ENCODE measurements around the gene NDEL1.

Gene NDEL1

GRCh38 chr17:8475781-8476180, 40.1 kb downstream of the NDEL1 start:
- WGBS (ENCODE audit: insufficient coverage, insufficient read length), result no CpG with 5 or more reads among the region's 16 CpGs
- Histone ChIP-seq H3K27ac (ENCODE audit: low read length) (no peak overlapping the region), H3K4me1 (ENCODE audit: control insufficient read depth, insufficient read depth, low read length) (no peaks in the 10 kb centered on the region), H3K36me3 (ENCODE audit: control insufficient read depth, insufficient read depth, low read length) (peaks cover 63% of the 10 kb centered on the region), H3K27me3 (ENCODE audit: control insufficient read depth, insufficient read depth, low read length) (no peaks in the 10 kb centered on the region), H3K4me3 (ENCODE audit: low read length) (no peak overlapping the region), H3K9me3 (ENCODE audit: control insufficient read depth, insufficient read depth, low read length) (no peaks in the 10 kb centered on the region)
- no peak for DNase-seq (ENCODE audit: low read depth, low spot score)

- DNase-seq (ENCODE audit: low read depth, low spot score), result no peak
- Histone ChIP-seq H3K4me3 (ENCODE audit: low read length) (no peak overlapping the region), H3K4me1 (ENCODE audit: control insufficient read depth, insufficient read depth, low read length) (no peaks in the 10 kb centered on the region; the same call in 1 of the 2 replicates), H3K36me3 (ENCODE audit: control insufficient read depth, insufficient read depth, low read length) (peaks cover 70% of the 10 kb centered on the region), H3K9me3 (ENCODE audit: control insufficient read depth, insufficient read depth, low read length) (no peaks in the 10 kb centered on the region), H3K27ac (ENCODE audit: low read length) (no peak overlapping the region), H3K27me3 (ENCODE audit: control insufficient read depth, insufficient read depth, low read length) (no peaks in the 10 kb centered on the region)
- no CpG with 5 or more reads among the region's 22 CpGs for WGBS (ENCODE audit: insufficient coverage, insufficient read length)
Measured at GRCh38 chr17:8476741-8477140, 41.1 kb downstream of the NDEL1 start.

- WGBS (ENCODE audit: insufficient coverage, insufficient read length), result no CpG with 5 or more reads among the region's 8 CpGs
- no peaks in the 10 kb centered on the region for H3K27me3 ChIP-seq (ENCODE audit: control insufficient read depth, insufficient read depth, low read length)
- no peak for DNase-seq (ENCODE audit: low read depth, low spot score)
- no peaks in the 10 kb centered on the region for H3K9me3 ChIP-seq (ENCODE audit: control insufficient read depth, insufficient read depth, low read length)
- no peak overlapping the region for H3K27ac ChIP-seq (ENCODE audit: low read length)
- H3K4me3 ChIP-seq (ENCODE audit: low read length), result no peak overlapping the region
- peaks cover 70% of the 10 kb centered on the region for H3K36me3 ChIP-seq (ENCODE audit: control insufficient read depth, insufficient read depth, low read length)
- no peaks in the 10 kb centered on the region; the same call in 1 of the 2 replicates for H3K4me1 ChIP-seq (ENCODE audit: control insufficient read depth, insufficient read depth, low read length)
Measured at GRCh38 chr17:8477171-8477570, 41.5 kb downstream of the NDEL1 start.

- H3K4me3 ChIP-seq (ENCODE audit: low read length), result no peak overlapping the region
- H3K27me3 ChIP-seq (ENCODE audit: control insufficient read depth, insufficient read depth, low read length), result no peaks in the 10 kb centered on the region
- H3K9me3 ChIP-seq (ENCODE audit: control insufficient read depth, insufficient read depth, low read length), result no peaks in the 10 kb centered on the region
- no peaks in the 10 kb centered on the region; the same call in 1 of the 2 replicates for H3K4me1 ChIP-seq (ENCODE audit: control insufficient read depth, insufficient read depth, low read length)
- peaks cover 77% of the 10 kb centered on the region for H3K36me3 ChIP-seq (ENCODE audit: control insufficient read depth, insufficient read depth, low read length)
- WGBS (ENCODE audit: insufficient coverage, insufficient read length), result no CpG with 5 or more reads among the region's 22 CpGs
- DNase-seq (ENCODE audit: low read depth, low spot score), result no peak
- no peak overlapping the region for H3K27ac ChIP-seq (ENCODE audit: low read length)
Measured at GRCh38 chr17:8477715-8478441, 42.2 kb downstream of the NDEL1 start.

- Histone ChIP-seq H3K27me3 (ENCODE audit: control insufficient read depth, insufficient read depth, low read length) (no peaks in the 10 kb centered on the region), H3K36me3 (ENCODE audit: control insufficient read depth, insufficient read depth, low read length) (peaks cover 75% of the 10 kb centered on the region), H3K4me3 (ENCODE audit: low read length) (no peak overlapping the region), H3K9me3 (ENCODE audit: control insufficient read depth, insufficient read depth, low read length) (no peaks in the 10 kb centered on the region), H3K27ac (ENCODE audit: low read length) (no peak overlapping the region), H3K4me1 (ENCODE audit: control insufficient read depth, insufficient read depth, low read length) (no peaks in the 10 kb centered on the region; the same call in 1 of the 2 replicates)
- no CpG with 5 or more reads among the region's 11 CpGs for WGBS (ENCODE audit: insufficient coverage, insufficient read length)
- no peak for DNase-seq (ENCODE audit: low read depth, low spot score)
Measured at GRCh38 chr17:8479431-8479947, 43.8 kb downstream of the NDEL1 start.

- Histone ChIP-seq H3K36me3 (ENCODE audit: control insufficient read depth, insufficient read depth, low read length) (peaks cover 67% of the 10 kb centered on the region), H3K9me3 (ENCODE audit: control insufficient read depth, insufficient read depth, low read length) (no peaks in the 10 kb centered on the region), H3K27ac (ENCODE audit: low read length) (no peak overlapping the region), H3K4me3 (ENCODE audit: low read length) (no peak overlapping the region), H3K27me3 (ENCODE audit: control insufficient read depth, insufficient read depth, low read length) (no peaks in the 10 kb centered on the region), H3K4me1 (ENCODE audit: control insufficient read depth, insufficient read depth, low read length) (no peaks in the 10 kb centered on the region; the same call in 1 of the 2 replicates)
- no CpG with 5 or more reads among the region's 33 CpGs for WGBS (ENCODE audit: insufficient coverage, insufficient read length)
- no peak for DNase-seq (ENCODE audit: low read depth, low spot score)
Measured at GRCh38 chr17:8480011-8480976, 44.6 kb downstream of the NDEL1 start.

GRCh38 chr17:8481089-8481488, 45.4 kb downstream of the NDEL1 start:
- no peaks in the 10 kb centered on the region for H3K27me3 ChIP-seq (ENCODE audit: control insufficient read depth, insufficient read depth, low read length)
- DNase-seq (ENCODE audit: low read depth, low spot score), result no peak
- WGBS (ENCODE audit: insufficient coverage, insufficient read length), result no CpG with 5 or more reads among the region's 22 CpGs
- H3K4me1 ChIP-seq (ENCODE audit: control insufficient read depth, insufficient read depth, low read length), result no peaks in the 10 kb centered on the region; the same call in 1 of the 2 replicates
- H3K36me3 ChIP-seq (ENCODE audit: control insufficient read depth, insufficient read depth, low read length), result peaks cover 63% of the 10 kb centered on the region
- H3K27ac ChIP-seq (ENCODE audit: low read length), result no peak overlapping the region
- H3K4me3 ChIP-seq (ENCODE audit: low read length), result no peak overlapping the region
- no peaks in the 10 kb centered on the region for H3K9me3 ChIP-seq (ENCODE audit: control insufficient read depth, insufficient read depth, low read length)

- Histone ChIP-seq H3K4me1 (ENCODE audit: control insufficient read depth, insufficient read depth, low read length) (no peaks in the 10 kb centered on the region; the same call in 1 of the 2 replicates), H3K36me3 (ENCODE audit: control insufficient read depth, insufficient read depth, low read length) (peaks cover 57% of the 10 kb centered on the region), H3K27ac (ENCODE audit: low read length) (no peak overlapping the region), H3K9me3 (ENCODE audit: control insufficient read depth, insufficient read depth, low read length) (no peaks in the 10 kb centered on the region), H3K4me3 (ENCODE audit: low read length) (no peak overlapping the region), H3K27me3 (ENCODE audit: control insufficient read depth, insufficient read depth, low read length) (no peaks in the 10 kb centered on the region)
- no peak for DNase-seq (ENCODE audit: low read depth, low spot score)
- WGBS (ENCODE audit: insufficient coverage, insufficient read length), result no CpG with 5 or more reads among the region's 5 CpGs
Measured at GRCh38 chr17:8481703-8482102, 46.0 kb downstream of the NDEL1 start.

- no CpG with 5 or more reads among the region's 5 CpGs for WGBS (ENCODE audit: insufficient coverage, insufficient read length)
- Histone ChIP-seq H3K4me1 (ENCODE audit: control insufficient read depth, insufficient read depth, low read length) (no peaks in the 10 kb centered on the region; the same call in 1 of the 2 replicates), H3K36me3 (ENCODE audit: control insufficient read depth, insufficient read depth, low read length) (peaks cover 54% of the 10 kb centered on the region), H3K9me3 (ENCODE audit: control insufficient read depth, insufficient read depth, low read length) (no peaks in the 10 kb centered on the region), H3K4me3 (ENCODE audit: low read length) (no peak overlapping the region), H3K27ac (ENCODE audit: low read length) (no peak overlapping the region), H3K27me3 (ENCODE audit: control insufficient read depth, insufficient read depth, low read length) (no peaks in the 10 kb centered on the region)
- no peak for DNase-seq (ENCODE audit: low read depth, low spot score)
Measured at GRCh38 chr17:8482546-8482945, 46.9 kb downstream of the NDEL1 start.

- no peak overlapping the region for H3K4me3 ChIP-seq (ENCODE audit: low read length)
Measured at GRCh38 chr17:8484465-8484864, 48.8 kb downstream of the NDEL1 start.

More at GRCh38 chr17:8484465-8484864, 48.8 kb downstream of the NDEL1 start:
- H3K4me1 ChIP-seq (ENCODE audit: control insufficient read depth, insufficient read depth, low read length), result no peaks in the 10 kb centered on the region; the same call in 1 of the 2 replicates
- H3K9me3 ChIP-seq (ENCODE audit: control insufficient read depth, insufficient read depth, low read length), result no peaks in the 10 kb centered on the region
- no peak overlapping the region for H3K27ac ChIP-seq (ENCODE audit: low read length)
- H3K36me3 ChIP-seq (ENCODE audit: control insufficient read depth, insufficient read depth, low read length), result peaks cover 50% of the 10 kb centered on the region
- WGBS (ENCODE audit: insufficient coverage, insufficient read length), result no CpG with 5 or more reads among the region's 1 CpG
- DNase-seq (ENCODE audit: low read depth, low spot score), result no peak
- H3K27me3 ChIP-seq (ENCODE audit: control insufficient read depth, insufficient read depth, low read length), result no peaks in the 10 kb centered on the region

Data from iPS DF 6.9 (cell line).